Fibroblast of the aortic adventitia (primary cell): Measurements from ENCODE around the gene DHX15. TPM values are rescaled to one million over a fixed set of nuclear protein-coding genes. Genes with fewer than 3 reads are reported as not detected.
A peak's percentile ranks its signal among the peaks of the same experiment; 100 is the strongest.

Experiments used
- small RNA-seq: library from RNA; depleted of rRNA; stranded (forward); fragments of <200 nt; gene quantifications from one replicate; pipeline ENCODE3, GENCODE V24; 2012
- total RNA-seq: library from RNA; depleted of rRNA; stranded (reverse); fragments of >200 nt; gene quantifications from 2 replicates; pipeline ENCODE4 v1.2.3, GENCODE V29; 2012; ENCODE audit warnings: low replicate concordance

Gene DHX15
- total RNA-seq, 1 donor, result 165 TPM

Small RNA genes lying within 50 kb of the gene (small RNA-seq; reads per million reads assigned to genes)
- 0.64 reads per million, percentile 6 among the genes with 10 or more reads in this experiment for gene MIR573
- not detected for gene RN7SL16P

Other genes with a start within 250 kb of the DHX15 start
- gene SOD3, start 211.0 kb upstream of the DHX15 start, total RNA-seq, result 65.3 and 75.2 TPM in 2 replicates